GM12878 (cell line): ENCODE measurements around the gene TATDN2. TPM values are rescaled to one million over a fixed set of nuclear protein-coding genes. Genes with fewer than 3 reads are reported as not detected.
A peak's percentile ranks its signal among the peaks of the same experiment; 100 is the strongest.

Experiments used
- ATAC-seq: fragments of 200-7000 bp; cut with Tn5 transposase; 3 replicates; pipeline ENCODE4 v1.9.1; 2020; ENCODE audit warnings: mild to moderate bottlenecking, moderate library complexity
- BruUV-seq: library from RNA; stranded (reverse); fragments of 400-500 nt; replicated peaks from 2 replicates; lab custom pipeline; 2021; lab: Mats Ljungman, UMichigan
- CTCF ChIA-PET: fragments of 300-600 bp; sonication (Branson Sonifier 250); formaldehyde crosslinking; extraction: SDS; loops from one replicate; lab custom pipeline; 2021; ENCODE audit warnings: inconsistent platforms; lab: Yijun Ruan, JAX
- POLR2A ChIA-PET: fragments of 350-600 bp; formaldehyde crosslinking; extraction: SDS; loops from one replicate; lab custom pipeline; 2021; ENCODE audit warnings: inconsistent platforms; lab: Charles Lee
- RAD21 ChIA-PET: fragments of 300-600 bp; sonication (Branson Sonifier 250); formaldehyde crosslinking; loops from one replicate; lab custom pipeline; 2023; ENCODE audit warnings: antibody characterized with exemption; ENCODE audit not compliant: unreplicated experiment; lab: Charles Lee
- SMC1A ChIA-PET: fragments of 300-600 bp; sonication (Branson Sonifier 250); formaldehyde crosslinking; loops from one replicate; lab custom pipeline; 2023; ENCODE audit not compliant: unreplicated experiment, uncharacterized antibody; lab: Charles Lee
- DNase-seq: peaks from one replicate; pipeline ENCODE4 v3.0.0-alpha.2; 2011; ENCODE audit warnings: low read depth, low spot score
- FAIRE-seq: peaks from 3 replicates; lab custom pipeline; 2011; peaks lifted over from hg19 to GRCh38; lab: Jason Lieb, UNC
- H2AFZ ChIP-seq: 2 replicates; pipeline ENCODE4 v1.6.0; 2011; ENCODE audit warnings: low read depth, low read length, control low read depth; ENCODE audit not compliant: control insufficient read depth
- H3K27ac ChIP-seq: 2 replicates; pipeline ENCODE4 v1.5.1; 2011; ENCODE audit warnings: control low read depth; ENCODE audit not compliant: control insufficient read depth, insufficient read depth
- H3K27me3 ChIP-seq, 2 experiments: replicated peaks in 1 of 2; 2 replicates each; pipeline versions ENCODE4 v1.6.0 to v1.6.1; 2011; ENCODE audit warnings: low read length in 1 of 2; ENCODE audit not compliant: control insufficient read depth in 2 of 2, insufficient read depth in 2 of 2
- H3K36me3 ChIP-seq, 2 experiments: 2 replicates each; pipeline ENCODE4 v1.5.1; 2011; ENCODE audit warnings: low read length in 1 of 2; ENCODE audit not compliant: control insufficient read depth in 2 of 2, insufficient read depth in 2 of 2
- H3K4me1 ChIP-seq: 2 replicates; pipeline ENCODE4 v1.6.1; 2011; ENCODE audit warnings: mild to moderate bottlenecking, low read length, moderate library complexity, mixed read lengths; ENCODE audit not compliant: control insufficient read depth, insufficient read depth
- H3K4me2 ChIP-seq: 2 replicates; pipeline ENCODE4 v1.6.0; 2011; ENCODE audit warnings: control low read depth; ENCODE audit not compliant: control insufficient read depth, insufficient read depth
- H3K4me3 ChIP-seq: fragments of 200-600 bp; sonication (generic); 2 replicates; pipeline ENCODE4 v1.5.1; 2016
- H3K79me2 ChIP-seq: 2 replicates; pipeline ENCODE4 v1.6.0; 2011; ENCODE audit warnings: low read length; ENCODE audit not compliant: control insufficient read depth, insufficient read depth
- H3K9ac ChIP-seq: 2 replicates; pipeline ENCODE4 v1.8.0; 2011; ENCODE audit warnings: low read length, control low read depth, mixed read lengths; ENCODE audit not compliant: control insufficient read depth, insufficient read depth
- H3K9me3 ChIP-seq: replicated peaks from 3 replicates; pipeline ENCODE4 v1.5.1; 2011; ENCODE audit warnings: mild to moderate bottlenecking, low read length; ENCODE audit not compliant: control insufficient read depth, insufficient read depth
- H4K20me1 ChIP-seq: 2 replicates; pipeline ENCODE4 v1.6.0; 2011; ENCODE audit not compliant: control insufficient read depth, insufficient read depth
- ATF7 ChIP-seq: fragments of 450-650 bp; IDR thresholded peaks from 2 replicates; pipeline ENCODE4 v1.6.1; 2016; ENCODE audit warnings: low read depth, mild to moderate bottlenecking
- BHLHE40 ChIP-seq, 2 experiments: fragments of 450-650 bp in 1 of 2; IDR thresholded peaks; 2 replicates each; pipeline ENCODE4 v1.6.1; 2011 to 2017; ENCODE audit warnings: low read depth in 2 of 2, borderline replicate concordance in 1 of 2, improper control_type of control experiment in 1 of 2, low read length in 1 of 2, mild to moderate bottlenecking in 1 of 2
- CBX3 ChIP-seq: fragments of 200-600 bp; sonication (generic); IDR thresholded peaks from 2 replicates; pipeline ENCODE4 v1.6.1; 2016; ENCODE audit warnings: low read depth, borderline replicate concordance
- EED ChIP-seq: sonication (generic); IDR thresholded peaks from 2 replicates; pipeline ENCODE4 v1.6.1; 2016; ENCODE audit warnings: antibody characterized with exemption, low read depth
- MXI1 ChIP-seq: fragments of 150-350 bp; IDR thresholded peaks from 2 replicates; pipeline ENCODE4 v1.6.1; 2011; ENCODE audit warnings: low read depth, mild to moderate bottlenecking, inconsistent platforms, low read length, improper control_type of control experiment
- NR2C1 ChIP-seq: fragments of 450-650 bp; IDR thresholded peaks from 2 replicates; pipeline ENCODE4 v1.6.1; 2017; ENCODE audit warnings: antibody characterized with exemption, mild to moderate bottlenecking, moderate library complexity
- PRDM15 ChIP-seq: fragments of 450-650 bp; formaldehyde crosslinking; IDR thresholded peaks from 2 replicates; pipeline ENCODE4 v1.4.0; 2020; ENCODE audit warnings: mild to moderate bottlenecking, moderate library complexity
- SIX5 ChIP-seq: IDR thresholded peaks from 2 replicates; pipeline ENCODE4 v1.6.1; 2011; ENCODE audit warnings: mild to moderate bottlenecking, low read depth, low read length, moderate library complexity; ENCODE audit not compliant: severe bottlenecking
- SREBF1 ChIP-seq: IDR thresholded peaks from 2 replicates; pipeline ENCODE4 v1.6.1; 2012; ENCODE audit warnings: mild to moderate bottlenecking, low read length
- WRNIP1 ChIP-seq: IDR thresholded peaks from 2 replicates; pipeline ENCODE4 v1.6.1; 2011; ENCODE audit warnings: low read depth, low read length, improper control_type of control experiment, borderline replicate concordance
- ZBTB11 ChIP-seq: fragments of 450-650 bp; formaldehyde crosslinking; IDR thresholded peaks from 2 replicates; pipeline ENCODE4 v1.5.0; 2022; ENCODE audit warnings: mild to moderate bottlenecking, missing genetic modification characterization
- ZNF24 ChIP-seq: fragments of 450-650 bp; IDR thresholded peaks from 2 replicates; pipeline ENCODE4 v1.6.1; 2017; ENCODE audit warnings: antibody characterized with exemption, mild to moderate bottlenecking
- WGBS: methylation state at CpG from one replicate; pipeline ENCODE4 v1.1.6; 2016; ENCODE audit warnings: low lambda C conversion rate; ENCODE audit not compliant: insufficient replicate concordance, insufficient coverage; ENCODE audit errors: missing lambda C conversion rate; 5-methylcytosine and 5-hydroxymethylcytosine counted together
- in situ Hi-C: fragments of 300-500 bp; cut with MboI; formaldehyde crosslinking; loops from 9 replicates; pipeline ENCODE4 v1.14.3; 2018; ENCODE audit warnings: mixed read lengths
- intact Hi-C: fragments of 100-400 bp; cut with micrococcal nuclease; formaldehyde crosslinking; loops from one replicate; pipeline ENCODE4 v1.14.2; 2022; ENCODE audit not compliant: unreplicated experiment
- polyA plus RNA-seq, 11 experiments: library from polyadenylated mRNA; depleted of rRNA in 4 of 11; unstranded in 6 of 11; stranded (reverse) in 5 of 11; fragments of >200 nt; fragmentation: Nextera tagmentation in 4 of 11; fragmentation: Illumina TruSeq in 1 of 11; extraction: Ambion mirVana in 4 of 11; extraction: Trizol in 1 of 11; gene quantifications; 1 replicate in 1 of 11; 2 replicates in 10 of 11; pipeline versions ENCODE4 v1.2.1 to v1.2.3, GENCODE V29; 2011 to 2016; ENCODE audit warnings: inconsistent platforms in 2 of 11, missing spikeins in 2 of 11, low read depth in 1 of 11
- total RNA-seq, 4 experiments: library from RNA; depleted of rRNA in 3 of 4; stranded (reverse); fragments of >200 nt in 3 of 4; fragmentation: Illumina TruSeq in 1 of 4; extraction: Trizol in 1 of 4; gene quantifications; 2 replicates each; pipeline versions ENCODE4 v1.2.1 to v1.2.3, GENCODE V29; 2013 to 2021

Gene TATDN2
- total and polyA plus RNA-seq, 10 of the 15 experiments (the other 5 are each of a cell fraction or from before 2014, with no cell fraction given): 4.2 to 36.5 (median 15.8) TPM

GRCh38 chr3:10251006-10251405, 2.7 kb downstream of the TATDN2 start:
- intact Hi-C loops: no loop called here
- Histone ChIP-seq H3K4me1 (peaks cover 6% of the 10 kb centered on the region; the same call in 1 of the 2 replicates), H3K9me3 (peaks cover 2% of the 10 kb centered on the region; the same call in 2 of the 3 replicates), H4K20me1 (no peaks in the 10 kb centered on the region; the same call in 1 of the 2 replicates), H2AFZ (no peak overlapping the region), H3K36me3 (peaks cover 0 to 20% of the 10 kb centered on the region in 2 experiments; a peak in 3 of 4 replicates), H3K79me2 (peaks cover 59% of the 10 kb centered on the region)
- no TSS peak for BruUV-seq
- CTCF ChIA-PET: interaction anchor here (1.1 to 2.1 kb wide), 2 partner anchors 8 to 12 kb away, joined by 3 to 9 read pairs; no protein-coding TSS in a partner anchor
- RAD21 ChIA-PET: no interaction called here
- 98% methylated on average over 3 of the region's 3 CpGs for WGBS
- no peak for FAIRE-seq
- no peak for TF ChIP-seq SIX5
- TF ChIP-seq ZNF24: no peak
- TF ChIP-seq WRNIP1: no peak
- TF ChIP-seq PRDM15: no peak
- TF ChIP-seq SREBF1: no peak
- TF ChIP-seq ATF7: no peak
- TF ChIP-seq CBX3: no peak
- no peak for TF ChIP-seq MXI1
- no peak for TF ChIP-seq ZBTB11 (CRISPR knock-in tag)
- no peak for TF ChIP-seq EED
- TF ChIP-seq BHLHE40 (IDR thresholded peaks at IDR 0.05; ENCODE audit: borderline replicate concordance in 1 of 2, low read depth in 2 of 2, low read length in 1 of 2): no peak
- TF ChIP-seq NR2C1: no peak
- TF ChIP-seq, all 136 proteins: peak for 0
- Histone ChIP-seq H3K27ac (no peak overlapping the region), H3K4me3 (peak overlapping the region; percentile 97), H3K4me2 (peak overlapping the region; percentile 82), H3K9ac (no peak overlapping the region), H3K27me3 (no peaks in the 10 kb centered on the region)
- ATAC-seq: no peak
- no peak for DNase-seq
- ChIA-PET POLR2A (interaction anchor here (0.6 to 1.3 kb wide), 3 partner anchors 13 to 96 kb away, joined by 3 to 4 read pairs (median 3); no protein-coding TSS in a partner anchor), SMC1A (interaction anchor here (1.2 kb wide), 1 partner anchor 29 kb away, joined by 3 read pairs; no protein-coding TSS in a partner anchor)
- in situ Hi-C loops: no loop called here
